Thoracic aorta (tissue), 2 donors: ENCODE measurements around the gene TEAD4. TPM values are rescaled to one million over a fixed set of nuclear protein-coding genes. Genes with fewer than 3 reads are reported as not detected.
A peak's percentile ranks its signal among the peaks of the same experiment; 100 is the strongest.

Experiments
- ATAC-seq: fragments of 150-250 bp; one replicate; pipeline ENCODE4 v1.8.0; 2017; ENCODE audit warnings: low read depth; ENCODE audit not compliant: insufficient number of reproducible peaks, low FRiP score
- DNase-seq: peaks from one replicate; pipeline ENCODE4 v3.0.0-alpha.2; 2020; ENCODE audit warnings: low spot score
- H3K27ac ChIP-seq, 2 donors: fragments of 200-600 bp; sonication (generic); 1 replicate in 1 of 2; 2 replicates in 1 of 2; pipeline ENCODE4 v1.5.1; 2016; ENCODE audit warnings: mild to moderate bottlenecking in 2 of 2, moderate library complexity in 2 of 2
- H3K27me3 ChIP-seq: fragments of 200-600 bp; sonication (generic); replicated peaks from 2 replicates; pipeline ENCODE4 v1.6.0; 2016; ENCODE audit warnings: mild to moderate bottlenecking; ENCODE audit not compliant: insufficient read depth
- H3K36me3 ChIP-seq: fragments of 200-600 bp; sonication (generic); one replicate; pipeline ENCODE4 v1.5.1; 2016
- H3K4me1 ChIP-seq, 2 donors: fragments of 200-600 bp; sonication (generic); 1 replicate in 1 of 2; 2 replicates in 1 of 2; pipeline versions ENCODE4 v1.5.1 to v1.6.0; 2016; ENCODE audit warnings: low read depth in 2 of 2, mild to moderate bottlenecking in 1 of 2; ENCODE audit not compliant: control insufficient read depth in 1 of 2
- H3K4me3 ChIP-seq: fragments of 200-600 bp; sonication (generic); 2 replicates; pipeline ENCODE4 v1.5.1; 2016; ENCODE audit warnings: mild to moderate bottlenecking
- H3K9me3 ChIP-seq: fragments of 200-600 bp; sonication (generic); 2 replicates; pipeline ENCODE4 v1.5.1; 2016
- CTCF ChIP-seq: fragments of 200-600 bp; sonication (generic); IDR thresholded peaks from one replicate; pipeline ENCODE4 v1.5.1; 2019; ENCODE audit warnings: antibody characterized with exemption
- total RNA-seq, 2 donors: library from RNA; depleted of rRNA; stranded (reverse); fragments of >200 nt; gene quantifications; one replicate each; pipeline versions ENCODE4 v1.1.0 to v1.2.3, GENCODE V29; 2016

The TEAD4 gene
- total RNA-seq, 2 donors from 2014 or later = 42.5 to 62.6 TPM

GRCh38 chr12:2997989-2998670 is 38.9 kb downstream of the TEAD4 start:
- Histone ChIP-seq H3K27ac (peak overlapping the region; percentile 80 to 81), H3K27me3 (no peaks in the 10 kb centered on the region), H3K4me1 (peaks cover 3 to 15% of the 10 kb centered on the region in 2 donors), H3K36me3 (no peaks in the 10 kb centered on the region), H3K4me3 (peak overlapping the region; percentile 38), H3K9me3 (no peaks in the 10 kb centered on the region)
- DNase-seq = no peak
- no peak for ATAC-seq
- TF ChIP-seq CTCF = no peak

GRCh38 chr12:2998789-2999264 is 39.6 kb downstream of the TEAD4 start:
- peak overlapping the region; percentile 80 to 81 for H3K27ac ChIP-seq
- no peaks in the 10 kb centered on the region for H3K9me3 ChIP-seq
- no peaks in the 10 kb centered on the region for H3K36me3 ChIP-seq
- peak overlapping the region; percentile 38 for H3K4me3 ChIP-seq
- ATAC-seq (peak; percentile 57), DNase-seq (peak; percentile 60)
- H3K27me3 ChIP-seq = no peaks in the 10 kb centered on the region
- peaks cover 3 to 15% of the 10 kb centered on the region in 2 donors for H3K4me1 ChIP-seq
- no peak for TF ChIP-seq CTCF

GRCh38 chr12:2999265-2999841 is 40.2 kb downstream of the TEAD4 start:
- ATAC-seq = no peak
- no peak for DNase-seq
- Histone ChIP-seq H3K36me3 (no peaks in the 10 kb centered on the region), H3K4me1 (peaks cover 3 to 15% of the 10 kb centered on the region in 2 donors), H3K27ac (peak overlapping the region; percentile 80 to 81), H3K9me3 (no peaks in the 10 kb centered on the region), H3K4me3 (no peak overlapping the region), H3K27me3 (no peaks in the 10 kb centered on the region)
- TF ChIP-seq CTCF = no peak

- DNase-seq = no peak
- H3K9me3 ChIP-seq = no peaks in the 10 kb centered on the region
- TF ChIP-seq CTCF = no peak
- H3K4me1 ChIP-seq = peaks cover 3 to 15% of the 10 kb centered on the region in 2 donors
- H3K4me3 ChIP-seq = no peak overlapping the region
- ATAC-seq = no peak
- peaks cover 3% of the 10 kb centered on the region for H3K36me3 ChIP-seq
- H3K27ac ChIP-seq = no peak overlapping the region
- no peaks in the 10 kb centered on the region for H3K27me3 ChIP-seq
These were observed 41.5 kb downstream of the TEAD4 start for GRCh38 chr12:3000548-3001275.

- H3K27me3 ChIP-seq = no peaks in the 10 kb centered on the region
- TF ChIP-seq CTCF = no peak
- no peak overlapping the region for H3K27ac ChIP-seq
- H3K9me3 ChIP-seq = no peaks in the 10 kb centered on the region
- DNase-seq (no peak), ATAC-seq (no peak)
- no peak overlapping the region for H3K4me3 ChIP-seq
- H3K36me3 ChIP-seq = peaks cover 3% of the 10 kb centered on the region
- H3K4me1 ChIP-seq = peaks cover 3 to 15% of the 10 kb centered on the region in 2 donors
These were observed 43.4 kb downstream of the TEAD4 start for GRCh38 chr12:3002646-3003045.
